ENCODE results near the gene TMEM219. TPM values are rescaled to one million over a fixed set of nuclear protein-coding genes. Genes with fewer than 3 reads are reported as not detected.

Gene TMEM219
- total RNA-seq, 3 donors from 2014 or later (not counting 1 experiment from before 2014, with no cell fraction given) = 50.2 to 69.5 (median 50.8) TPM

DNA sequence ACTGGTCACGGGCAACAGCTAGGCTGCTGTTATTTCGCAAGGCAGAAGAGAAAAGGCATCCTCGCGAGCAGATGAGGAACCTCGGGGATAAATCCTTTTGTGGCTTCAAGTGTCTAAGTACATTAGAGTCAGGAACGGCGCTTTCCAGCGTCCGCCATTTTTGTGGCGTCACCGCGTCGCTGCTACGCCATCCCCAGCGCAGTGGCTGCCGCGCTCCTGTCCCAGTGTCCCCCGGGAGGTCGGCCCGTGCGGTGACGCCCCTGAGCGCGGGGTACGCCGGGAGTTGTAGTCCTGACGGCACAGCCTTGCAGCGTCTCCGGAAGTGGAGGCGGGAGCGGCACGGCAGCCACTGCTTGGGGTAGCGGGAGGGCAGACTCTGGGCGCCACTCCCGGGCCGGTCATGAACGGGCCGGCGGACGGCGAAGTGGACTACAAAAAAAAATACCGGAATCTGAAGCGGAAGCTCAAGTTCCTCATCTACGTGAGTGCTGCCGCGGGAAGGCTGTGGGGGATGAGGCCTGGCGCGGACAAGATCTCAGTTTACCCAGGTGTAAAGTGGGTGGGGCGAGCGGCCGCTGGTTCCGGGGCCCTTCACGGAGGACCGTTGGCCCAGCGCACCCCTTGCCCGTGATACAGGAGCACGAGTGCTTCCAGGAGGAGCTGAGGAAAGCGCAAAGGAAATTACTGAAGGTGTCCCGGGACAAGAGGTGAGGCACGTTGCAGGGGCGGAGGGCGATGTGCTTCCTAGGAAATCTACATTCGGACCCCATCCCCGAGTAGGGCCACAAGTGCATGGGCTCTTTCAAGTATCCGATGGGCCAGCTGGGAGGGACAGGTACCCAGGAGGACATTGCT lies 34.3 kb downstream of the TMEM219 start, which contains the start of gene INO80E:
Gene INO80E, plus strand, starts transcription at position 331 of the 855 bp plus-strand sequence. Its CDS starts 70 bp downstream, at position 401.
- Mint-ChIP-seq H3K27ac (peak within 1 kb of the TSS; percentile 97 to 98), H3K27me3 (ENCODE audit: low read depth in 2 of 2) (no peaks in the 10 kb centered on the region), H3K36me3 (no peaks in the 10 kb centered on the region), H3K4me1 (peaks cover 13 to 40% of the 10 kb centered on the region in 2 donors), H3K4me3 (peak within 1 kb of the TSS; percentile 99), H3K9me3 (no peaks in the 10 kb centered on the region)
- Histone ChIP-seq H3K36me3 (ENCODE audit: control insufficient read depth, insufficient read depth, low read length) (peaks cover 13% of the 10 kb centered on the region), H3K4me3 (ENCODE audit: low read length) (peak within 1 kb of the TSS; percentile 96), H3K27me3 (ENCODE audit: control insufficient read depth, insufficient read depth, low read length) (no peaks in the 10 kb centered on the region), H3K9me3 (ENCODE audit: control insufficient read depth, insufficient read depth, low read length) (no peaks in the 10 kb centered on the region), H3K27ac (ENCODE audit: low read length) (peak within 1 kb of the TSS; percentile 98), H3K4me1 (ENCODE audit: control insufficient read depth, insufficient read depth, low read length) (peaks cover 20% of the 10 kb centered on the region)
- TF ChIP-seq, protein P1, sequence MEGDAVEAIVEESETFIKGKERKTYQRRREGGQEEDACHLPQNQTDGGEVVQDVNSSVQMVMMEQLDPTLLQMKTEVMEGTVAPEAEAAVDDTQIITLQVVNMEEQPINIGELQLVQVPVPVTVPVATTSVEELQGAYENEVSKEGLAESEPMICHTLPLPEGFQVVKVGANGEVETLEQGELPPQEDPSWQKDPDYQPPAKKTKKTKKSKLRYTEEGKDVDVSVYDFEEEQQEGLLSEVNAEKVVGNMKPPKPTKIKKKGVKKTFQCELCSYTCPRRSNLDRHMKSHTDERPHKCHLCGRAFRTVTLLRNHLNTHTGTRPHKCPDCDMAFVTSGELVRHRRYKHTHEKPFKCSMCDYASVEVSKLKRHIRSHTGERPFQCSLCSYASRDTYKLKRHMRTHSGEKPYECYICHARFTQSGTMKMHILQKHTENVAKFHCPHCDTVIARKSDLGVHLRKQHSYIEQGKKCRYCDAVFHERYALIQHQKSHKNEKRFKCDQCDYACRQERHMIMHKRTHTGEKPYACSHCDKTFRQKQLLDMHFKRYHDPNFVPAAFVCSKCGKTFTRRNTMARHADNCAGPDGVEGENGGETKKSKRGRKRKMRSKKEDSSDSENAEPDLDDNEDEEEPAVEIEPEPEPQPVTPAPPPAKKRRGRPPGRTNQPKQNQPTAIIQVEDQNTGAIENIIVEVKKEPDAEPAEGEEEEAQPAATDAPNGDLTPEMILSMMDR (IDR thresholded peaks at IDR 0.05) = no peak
- DNase-seq = peak; percentile 98
- ATAC-seq = peak; percentile 98 to 100 (median 99)
- intact Hi-C loops (cut with micrococcal nuclease) = loop anchor here (1.0 kb wide), 2 partner anchors 23 to 133 kb away; partner anchors contain the start of genes CDIPT and TAOK2
- WGBS (ENCODE audit: insufficient coverage) = under 1% methylated on average over 65 of the region's 65 CpGs

DNA sequence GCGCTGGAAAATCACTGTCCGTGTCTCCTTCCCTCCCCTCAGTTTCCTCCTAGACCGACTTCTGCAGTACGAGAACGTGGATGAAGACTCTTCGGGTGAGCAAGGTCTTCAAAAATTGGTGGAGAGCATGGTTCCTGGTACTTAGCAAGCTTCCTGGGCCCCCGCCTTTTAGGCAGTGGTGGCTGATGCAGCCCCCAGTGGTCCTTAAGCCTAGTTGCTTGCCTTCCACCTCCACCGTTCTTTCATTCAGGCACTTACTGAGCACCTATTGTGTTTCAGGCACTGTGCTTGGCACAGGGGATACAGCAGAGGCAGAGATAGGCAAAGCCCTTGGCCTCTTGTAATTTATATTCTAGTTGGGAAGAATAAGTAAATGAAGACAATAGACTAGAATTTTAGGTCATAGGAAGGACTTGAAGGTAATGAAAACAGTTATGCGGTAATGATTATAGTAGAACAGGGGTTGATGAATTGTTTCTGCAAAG lies 34.9 kb downstream of the TMEM219 start:
- TF ChIP-seq, protein P1 (IDR thresholded peaks at IDR 0.05) = no peak
- Mint-ChIP-seq H3K27me3 (ENCODE audit: low read depth in 2 of 2) (no peaks in the 10 kb centered on the region), H3K36me3 (no peaks in the 10 kb centered on the region), H3K4me3 (peak overlapping the region; percentile 99), H3K27ac (peak overlapping the region; percentile 97 to 98), H3K9me3 (no peaks in the 10 kb centered on the region), H3K4me1 (peaks cover 13 to 45% of the 10 kb centered on the region in 2 donors)
- H3K9me3 ChIP-seq (ENCODE audit: control insufficient read depth, insufficient read depth, low read length) = no peaks in the 10 kb centered on the region
- H3K36me3 ChIP-seq (ENCODE audit: control insufficient read depth, insufficient read depth, low read length) = peaks cover 13% of the 10 kb centered on the region
- peaks cover 20% of the 10 kb centered on the region for H3K4me1 ChIP-seq (ENCODE audit: control insufficient read depth, insufficient read depth, low read length)
- intact Hi-C loops (cut with micrococcal nuclease) = loop anchor here (1.0 kb wide), 2 partner anchors 24 to 134 kb away; partner anchors contain the start of genes CDIPT and TAOK2
- no peak for ATAC-seq
- DNase-seq = no peak
- peak overlapping the region; percentile 47 for H3K27ac ChIP-seq (ENCODE audit: low read length)
- WGBS (ENCODE audit: insufficient coverage) = 27% methylated on average over 9 of the region's 9 CpGs
- no peaks in the 10 kb centered on the region for H3K27me3 ChIP-seq (ENCODE audit: control insufficient read depth, insufficient read depth, low read length)
- H3K4me3 ChIP-seq (ENCODE audit: low read length) = peak overlapping the region; percentile 96

DNA sequence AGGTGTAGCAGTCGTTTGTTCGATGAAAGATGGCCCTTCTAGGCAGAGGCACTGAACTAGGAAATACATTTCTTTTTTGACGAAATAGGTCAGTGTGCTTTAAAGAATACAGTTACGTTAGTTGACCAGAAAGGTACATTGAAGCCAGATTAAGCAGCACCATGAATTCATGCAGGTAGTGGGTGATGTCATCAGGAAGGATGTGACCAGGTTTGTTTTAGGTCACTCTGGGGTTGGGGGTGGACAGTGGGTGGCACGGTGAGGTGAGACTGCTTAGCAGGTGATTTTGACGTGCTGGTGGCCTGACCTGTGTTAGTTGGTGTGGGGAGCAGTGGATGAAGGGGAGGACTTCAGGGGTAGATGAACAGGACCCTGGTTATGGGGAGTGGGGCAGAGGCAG lies 37.7 kb downstream of the TMEM219 start:
- peak overlapping the region in 1 of 2 donors; percentile 52 for H3K27ac Mint-ChIP-seq
- no peak for ATAC-seq

More for the DNA sequence above, 37.7 kb downstream of the TMEM219 start:
- H3K36me3 Mint-ChIP-seq = no peaks in the 10 kb centered on the region
- Histone ChIP-seq H3K27me3 (ENCODE audit: control insufficient read depth, insufficient read depth, low read length) (no peaks in the 10 kb centered on the region), H3K27ac (ENCODE audit: low read length) (no peak overlapping the region), H3K9me3 (ENCODE audit: control insufficient read depth, insufficient read depth, low read length) (no peaks in the 10 kb centered on the region), H3K4me1 (ENCODE audit: control insufficient read depth, insufficient read depth, low read length) (peaks cover 15% of the 10 kb centered on the region), H3K4me3 (ENCODE audit: low read length) (no peak overlapping the region), H3K36me3 (ENCODE audit: control insufficient read depth, insufficient read depth, low read length) (peaks cover 19% of the 10 kb centered on the region)
- DNase-seq = no peak
- no peaks in the 10 kb centered on the region for H3K27me3 Mint-ChIP-seq (ENCODE audit: low read depth in 2 of 2)
- TF ChIP-seq, protein P1 (IDR thresholded peaks at IDR 0.05) = no peak
- H3K4me1 Mint-ChIP-seq = peaks cover 13 to 51% of the 10 kb centered on the region in 2 donors
- intact Hi-C loops (cut with micrococcal nuclease) = no loop called here
- H3K4me3 Mint-ChIP-seq = no peak overlapping the region
- WGBS (ENCODE audit: insufficient coverage) = 91% methylated on average over 6 of the region's 6 CpGs
- H3K9me3 Mint-ChIP-seq = no peaks in the 10 kb centered on the region

Data from natural killer cell (primary cell).